NOMO-1 (cell line): ENCODE results near the gene PEX14.

ENCODE experiments used
- DNase-seq, 2 experiments: peaks; one replicate each; lab custom pipeline; 2025; ENCODE audit not compliant: unreplicated experiment in 2 of 2; lab: John Stamatoyannopoulos, UW

PEX14 gene

GRCh38 chr1:10642403-10643080 lies 167.8 kb downstream of the PEX14 start:
- no peak for DNase-seq

DNA sequence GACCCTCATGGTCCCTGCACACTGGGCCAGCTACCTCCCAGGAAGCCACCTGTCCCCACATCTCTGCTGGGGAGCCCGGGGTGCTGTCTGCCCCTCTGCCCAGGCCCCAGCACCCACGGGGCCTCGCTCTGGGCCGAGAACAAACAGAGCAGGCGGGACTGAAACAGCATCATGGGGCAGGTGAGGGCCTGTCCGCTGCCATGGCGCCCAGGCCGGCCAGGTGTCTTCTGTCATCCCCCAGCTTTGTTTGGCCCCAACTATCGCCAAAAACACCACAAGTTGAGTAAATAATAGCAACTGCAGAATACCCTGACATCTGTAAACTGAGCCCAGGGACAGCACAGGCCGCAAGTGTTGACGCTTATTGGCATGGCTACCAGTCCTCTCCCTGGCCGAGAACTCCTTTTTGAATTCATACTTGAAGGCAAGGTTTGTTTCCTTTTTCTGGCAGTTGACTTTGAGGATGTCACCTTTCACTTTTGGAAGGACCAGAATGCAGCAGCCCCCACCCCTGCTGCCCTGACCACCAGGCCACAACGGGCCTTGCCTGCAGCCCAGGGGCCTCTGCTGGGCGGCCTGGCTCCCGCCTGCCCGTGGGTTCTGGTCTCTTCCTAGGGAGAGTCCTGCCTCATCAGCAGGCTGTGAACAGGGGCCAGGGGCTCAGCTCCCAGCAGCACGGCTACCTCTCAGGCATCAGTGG lies 169.0 kb downstream of the PEX14 start:
- no peak for DNase-seq

- no peak for DNase-seq
Observed at GRCh38 chr1:10644307-10645128, 169.8 kb downstream of the PEX14 start.

DNA sequence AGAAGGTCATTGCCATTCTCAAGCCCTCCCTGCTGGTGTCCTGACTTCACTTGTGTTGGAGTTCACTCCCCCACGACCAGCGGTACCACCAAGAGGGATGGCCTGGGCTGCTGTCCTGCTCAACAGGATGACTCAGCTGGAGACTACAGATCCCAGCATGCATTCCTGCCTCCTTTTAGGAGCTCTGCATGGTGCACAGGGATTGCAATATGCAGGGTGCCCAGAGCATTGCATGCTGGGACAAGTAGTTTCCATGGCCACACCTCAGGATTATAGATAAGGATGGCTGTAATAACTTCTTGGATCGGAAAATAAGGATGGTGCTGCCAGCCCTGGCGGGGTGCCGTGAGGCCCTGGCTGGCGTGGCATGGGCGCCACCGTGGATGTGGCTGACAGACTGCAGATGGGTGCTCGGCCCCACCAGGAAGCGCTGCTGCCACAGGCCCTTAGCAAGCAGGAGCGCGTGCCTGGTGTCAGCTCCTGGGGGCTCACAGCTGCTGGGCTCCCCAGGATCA lies 171.7 kb downstream of the PEX14 start:
- DNase-seq, result no peak

GRCh38 chr1:10647414-10648170 lies 172.8 kb downstream of the PEX14 start:
- no peak for DNase-seq

GRCh38 chr1:10648689-10649516 lies 174.2 kb downstream of the PEX14 start:
- no peak for DNase-seq

- no peak for DNase-seq
Observed at GRCh38 chr1:10649517-10650201, 174.9 kb downstream of the PEX14 start.

- DNase-seq, result no peak
Observed at GRCh38 chr1:10650556-10651388, 176.0 kb downstream of the PEX14 start.

DNA sequence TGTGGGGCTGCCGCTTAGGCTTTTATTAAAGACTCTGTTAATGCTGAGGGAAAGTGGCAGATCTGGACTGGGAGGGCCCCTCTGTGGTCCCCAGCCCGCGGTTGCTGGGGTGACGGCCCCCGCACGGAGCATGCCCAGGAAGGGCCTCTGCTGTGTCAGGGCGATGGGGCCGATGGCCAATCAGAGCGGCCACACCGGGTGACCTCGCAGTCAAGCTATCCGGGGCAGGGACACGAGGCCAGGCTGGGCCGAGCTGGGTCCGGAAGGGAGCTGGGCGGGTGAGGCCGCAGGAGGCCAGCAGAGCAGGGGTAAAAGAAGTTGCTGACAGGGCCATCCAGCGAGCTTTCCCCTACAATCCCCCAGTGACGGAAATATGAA lies 176.6 kb downstream of the PEX14 start:
- no peak for DNase-seq

GRCh38 chr1:10651793-10652192 lies 177.0 kb downstream of the PEX14 start:
- DNase-seq, result no peak

DNA sequence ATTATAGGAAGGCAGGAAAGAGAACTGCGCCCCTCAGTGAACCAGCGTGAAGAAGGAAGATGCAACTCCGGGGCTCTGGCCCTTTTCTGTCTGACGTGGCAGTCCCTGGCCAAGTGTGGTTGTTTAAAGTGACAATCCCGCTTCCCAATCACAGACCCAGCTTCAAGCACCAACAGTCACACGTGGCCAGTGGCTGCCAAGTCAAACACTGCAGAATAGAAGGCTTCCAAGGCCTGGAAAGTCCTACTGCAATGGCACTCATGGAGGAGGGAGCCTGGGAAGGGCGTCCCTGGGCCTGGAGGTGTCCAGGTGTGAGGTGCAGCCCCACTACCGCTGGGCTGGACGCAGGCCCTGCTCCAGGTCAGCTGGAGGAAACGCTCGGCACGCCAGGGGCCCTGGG lies 177.9 kb downstream of the PEX14 start:
- DNase-seq, result no peak

DNA sequence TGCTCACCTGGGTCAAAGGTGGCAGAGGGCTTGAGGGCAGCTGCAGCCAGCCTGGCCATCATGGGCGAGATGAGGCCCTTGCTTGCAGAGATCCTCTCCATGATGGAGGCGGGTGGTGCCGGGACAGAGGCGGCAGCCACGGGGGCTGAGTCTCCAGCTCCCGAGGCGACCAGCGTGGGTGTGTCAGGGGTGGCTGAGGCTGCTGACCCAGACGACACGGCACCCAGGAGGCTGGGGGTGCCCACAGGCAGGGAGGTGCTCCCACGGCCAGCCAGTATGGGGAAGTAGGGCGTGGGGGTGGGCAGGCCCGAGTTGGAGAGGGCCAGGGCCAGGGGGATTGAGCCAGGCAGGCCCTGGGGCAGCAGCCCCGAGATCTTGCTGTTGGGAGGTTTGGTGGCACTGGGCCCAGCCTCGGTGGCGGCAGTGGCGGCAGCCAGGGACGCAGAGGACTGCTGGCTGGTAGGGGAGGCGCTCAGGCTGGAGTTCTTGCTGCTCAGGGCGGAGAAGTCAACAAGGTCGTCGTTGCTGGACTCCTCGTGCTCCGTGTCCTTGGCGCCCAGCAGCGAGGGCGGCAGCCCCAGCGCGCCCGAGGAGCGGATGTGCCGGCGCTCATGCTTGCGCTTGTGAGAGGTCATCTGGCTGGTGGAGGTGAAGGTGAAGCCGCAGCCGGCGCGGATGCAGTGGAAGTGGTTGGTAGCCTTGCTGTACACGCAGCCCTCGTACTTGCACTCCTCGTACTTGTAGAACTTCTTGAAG lies 178.8 kb downstream of the PEX14 start:
- DNase-seq, result no peak

- DNase-seq, result no peak
Observed at GRCh38 chr1:10655002-10655401, 180.3 kb downstream of the PEX14 start.

DNA sequence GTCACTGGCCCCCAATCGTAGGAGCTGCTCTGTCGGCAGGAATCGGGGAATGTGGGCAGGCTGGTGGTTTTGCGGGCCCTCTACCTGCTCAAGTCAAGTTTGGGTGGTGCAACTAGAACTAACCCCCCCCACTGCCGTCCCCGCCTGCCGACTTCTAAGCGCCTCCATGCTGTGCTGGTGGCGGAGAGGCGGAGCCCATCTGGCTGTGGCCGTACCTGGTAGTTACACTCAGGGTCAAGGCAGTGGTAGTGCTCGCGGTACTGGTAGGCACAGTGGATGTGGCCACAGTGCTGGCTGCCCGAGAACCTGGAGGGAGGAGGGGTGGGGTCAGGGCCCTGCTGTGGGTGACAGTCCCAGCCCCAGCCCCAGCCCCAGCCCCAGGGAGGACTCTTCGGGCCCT lies 181.7 kb downstream of the PEX14 start:
- DNase-seq, result no peak

DNA sequence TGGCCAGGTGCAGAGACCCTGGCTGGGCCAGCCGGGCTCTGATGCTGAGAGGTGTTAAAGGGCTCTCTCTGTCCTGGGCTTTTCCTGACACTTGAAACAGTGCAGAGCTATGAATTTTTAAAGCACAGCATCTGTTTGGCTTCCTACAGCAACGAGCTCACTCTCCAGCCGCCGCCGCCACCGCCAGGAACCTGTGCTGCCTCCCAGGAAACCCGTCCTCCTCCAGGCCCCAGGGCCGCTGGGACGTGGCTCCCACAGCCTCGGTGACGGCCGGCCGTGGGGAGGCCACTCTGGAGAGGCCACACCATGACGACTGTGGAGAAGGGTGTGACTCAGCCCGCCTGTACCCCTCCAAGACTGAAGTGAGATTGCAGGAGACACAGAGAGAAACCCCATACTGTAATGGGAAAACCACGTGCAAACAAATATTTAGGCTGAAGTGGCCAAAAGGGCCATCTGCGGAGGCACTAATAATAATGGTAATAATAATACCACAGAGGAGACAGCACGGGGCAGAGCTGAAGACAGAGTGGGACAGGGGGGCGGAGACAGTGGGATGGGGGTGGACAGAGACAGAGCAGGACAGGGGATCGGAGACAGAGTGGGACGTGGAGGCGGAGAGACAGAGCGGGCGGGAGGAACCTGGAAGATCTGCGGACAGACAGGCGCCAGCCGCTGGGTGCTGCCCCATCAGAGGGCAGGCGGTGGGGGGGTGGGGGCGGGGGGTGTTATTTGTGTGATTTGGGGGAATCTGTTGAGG lies 182.5 kb downstream of the PEX14 start:
- DNase-seq, result no peak

DNA sequence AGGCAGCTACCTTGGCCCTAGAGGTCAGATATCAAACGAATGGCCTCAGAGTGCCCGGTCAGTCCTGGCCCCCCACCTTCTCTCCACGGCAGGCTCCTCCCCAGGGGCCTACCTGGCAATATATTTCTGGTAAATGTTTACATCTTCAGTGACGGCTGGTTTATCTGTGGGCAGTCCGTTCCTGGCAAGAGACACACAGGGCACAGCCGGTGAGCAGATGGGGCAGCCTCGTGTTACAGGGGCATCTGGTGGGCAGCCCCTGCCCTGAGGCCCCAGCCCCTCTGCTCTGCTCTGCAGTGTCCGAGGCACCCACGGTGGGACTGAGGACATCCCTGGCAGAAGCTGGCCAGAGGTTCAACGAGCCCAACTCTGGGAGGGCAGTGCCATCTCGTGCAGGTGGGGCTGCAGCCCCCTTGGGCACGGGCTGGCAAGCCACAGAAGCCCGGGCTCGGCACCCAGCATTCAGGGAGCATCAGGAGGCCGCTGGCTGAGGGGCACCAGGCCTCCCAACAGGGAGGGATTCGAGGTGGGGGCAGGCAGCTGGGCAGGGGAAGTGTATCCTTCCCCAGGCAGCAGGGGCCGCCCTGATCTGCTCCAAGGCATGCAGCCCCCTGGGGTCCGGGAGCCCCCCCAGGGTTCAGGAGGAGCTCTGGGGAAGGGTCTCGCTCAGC lies 183.8 kb downstream of the PEX14 start:
- DNase-seq, result no peak

DNA sequence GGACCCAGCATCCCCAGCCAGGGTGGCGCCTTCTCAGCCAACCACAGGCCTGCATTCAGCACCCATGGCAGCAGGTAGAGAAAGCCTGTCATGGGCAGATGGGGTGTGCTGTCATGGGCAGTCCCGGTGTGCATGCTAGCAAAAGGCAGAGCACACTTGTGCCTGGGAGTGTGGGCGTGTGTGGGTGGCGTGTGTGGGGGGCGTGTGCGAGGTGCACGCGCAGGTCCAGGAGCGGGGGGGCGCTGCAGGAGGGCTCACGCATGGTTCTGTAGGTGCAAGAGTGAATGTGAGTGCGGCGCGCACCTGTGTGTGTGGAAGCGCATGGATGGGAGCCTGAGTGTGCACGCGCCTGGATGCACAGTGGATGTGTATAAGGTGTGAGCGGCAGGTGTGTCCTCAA lies 184.5 kb downstream of the PEX14 start:
- no peak for DNase-seq
